HEK293T (cell line): ENCODE results near the gene CENPB.

Source experiments
- ARNT ChIP-seq: fragments of 450-650 bp; IDR thresholded peaks from 2 replicates; pipeline ENCODE4 v1.6.1; 2017; ENCODE audit warnings: mild to moderate bottlenecking
- BHLHE40 ChIP-seq: fragments of 450-650 bp; IDR thresholded peaks from 2 replicates; pipeline ENCODE4 v1.6.1; 2016; ENCODE audit warnings: mild to moderate bottlenecking, moderate library complexity, borderline replicate concordance
- CTBP1 ChIP-seq: fragments of 450-650 bp; IDR thresholded peaks from 2 replicates; pipeline ENCODE4 v1.6.1; 2016; ENCODE audit warnings: borderline replicate concordance
- ELF4 ChIP-seq: fragments of 450-650 bp; IDR thresholded peaks from 2 replicates; pipeline ENCODE4 v1.6.1; 2017; ENCODE audit warnings: antibody characterized with exemption
- FOXA1 ChIP-seq: fragments of 450-650 bp; IDR thresholded peaks from 2 replicates; pipeline ENCODE4 v1.6.1; 2016; ENCODE audit warnings: mild to moderate bottlenecking
- FOXM1 ChIP-seq: fragments of 450-650 bp; IDR thresholded peaks from 2 replicates; pipeline ENCODE4 v1.6.1; 2017; ENCODE audit warnings: mild to moderate bottlenecking, borderline replicate concordance
- HDGF ChIP-seq: fragments of 450-650 bp; IDR thresholded peaks from 2 replicates; pipeline ENCODE4 v1.6.1; 2017; ENCODE audit warnings: antibody characterized with exemption, borderline replicate concordance
- L3MBTL2 ChIP-seq: fragments of 450-650 bp; conservative IDR thresholded peaks from 2 replicates; pipeline ENCODE4 v1.6.1; 2016; ENCODE audit warnings: mild to moderate bottlenecking
- LEF1 ChIP-seq: fragments of 450-650 bp; IDR thresholded peaks from 2 replicates; pipeline ENCODE4 v1.6.1; 2017; ENCODE audit warnings: mild to moderate bottlenecking, borderline replicate concordance
- NFRKB ChIP-seq: fragments of 450-650 bp; IDR thresholded peaks from 2 replicates; pipeline ENCODE4 v1.6.1; 2016; ENCODE audit warnings: mild to moderate bottlenecking, moderate library complexity
- SP1 ChIP-seq: fragments of 450-650 bp; IDR thresholded peaks from 2 replicates; pipeline ENCODE4 v1.6.1; 2017
- SUZ12 ChIP-seq: fragments of 450-650 bp; IDR thresholded peaks from 2 replicates; pipeline ENCODE4 v1.6.1; 2016; ENCODE audit warnings: mild to moderate bottlenecking
- TARDBP ChIP-seq: fragments of 450-650 bp; IDR thresholded peaks from 2 replicates; pipeline ENCODE4 v1.6.1; 2016
- ZNF384 ChIP-seq: fragments of 450-650 bp; IDR thresholded peaks from 2 replicates; pipeline ENCODE4 v1.6.1; 2016

- TF ChIP-seq TARDBP = no peak
- TF ChIP-seq ARNT = no peak
- TF ChIP-seq ELF4 = no peak
- TF ChIP-seq FOXM1 = no peak
- TF ChIP-seq LEF1 = no peak
- TF ChIP-seq SP1 = no peak
- TF ChIP-seq CTBP1 = no peak
- TF ChIP-seq NFRKB = no peak
- no peak for TF ChIP-seq L3MBTL2
- TF ChIP-seq HDGF = no peak
- TF ChIP-seq BHLHE40 = no peak
- no peak for TF ChIP-seq FOXA1
- no peak for TF ChIP-seq ZNF384
- TF ChIP-seq SUZ12 = no peak
Observed at GRCh38 chr20:3825526-3825925, 39.0 kb upstream of the CENPB start.
